Endometrial microvascular endothelial cells (primary cell): ENCODE measurements around the gene LIG3. TPM values are rescaled to one million over a fixed set of nuclear protein-coding genes. Genes with fewer than 3 reads are reported as not detected.
"Not testable (repeated sequence)": the region's sequence is repeated elsewhere in the genome, so short reads cannot be mapped to it uniquely, and the experiment has no call there.

Source experiments
- in situ Hi-C: cut with HindIII; loops from 2 replicates; pipeline ENCODE4 v1.10.0; 2017; ENCODE audit warnings: low sequenced_read_pairs, low pct_unique_long_range_greater_than_20kb; ENCODE audit errors: inconsistent ontology term
- total RNA-seq: library from RNA; depleted of rRNA; stranded (reverse); fragments of >200 nt; gene quantifications from one replicate; pipeline ENCODE4 v1.2.3, GENCODE V29; 2015; ENCODE audit errors: inconsistent ontology term

LIG3 gene
- total RNA-seq, 1 donor from 2014 or later = 48.2 TPM

- in situ Hi-C loops = not testable (repeated sequence)
Measured at GRCh38 chr17:35028097-35028496, 47.8 kb downstream of the LIG3 start.

GRCh38 chr17:35028531-35029262 is 48.4 kb downstream of the LIG3 start:
- in situ Hi-C loops = no loop called here

- in situ Hi-C loops = no loop called here
Measured at GRCh38 chr17:35030780-35031179, 50.5 kb downstream of the LIG3 start.

- in situ Hi-C loops = no loop called here
Measured at GRCh38 chr17:35038453-35038852, 58.1 kb downstream of the LIG3 start.

GRCh38 chr17:35041390-35041789 is 61.1 kb downstream of the LIG3 start:
- in situ Hi-C loops = no loop called here

GRCh38 chr17:35044181-35044580 is 63.9 kb downstream of the LIG3 start:
- in situ Hi-C loops = no loop called here

GRCh38 chr17:35045458-35045979 is 65.2 kb downstream of the LIG3 start:
- in situ Hi-C loops = not testable (repeated sequence)

GRCh38 chr17:35046245-35046644 is 65.9 kb downstream of the LIG3 start:
- in situ Hi-C loops = no loop called here

GRCh38 chr17:35046740-35047283 is 66.5 kb downstream of the LIG3 start:
- in situ Hi-C loops = no loop called here

- in situ Hi-C loops = no loop called here
Measured at GRCh38 chr17:35048685-35049379, 68.5 kb downstream of the LIG3 start.

- in situ Hi-C loops = no loop called here
Measured at GRCh38 chr17:35050170-35050569, 69.9 kb downstream of the LIG3 start.

GRCh38 chr17:35051183-35051578 is 70.9 kb downstream of the LIG3 start:
- in situ Hi-C loops = no loop called here

GRCh38 chr17:35051579-35052240 is 71.4 kb downstream of the LIG3 start:
- in situ Hi-C loops = no loop called here

- in situ Hi-C loops = no loop called here
Measured at GRCh38 chr17:35052241-35052610, 71.9 kb downstream of the LIG3 start.

- in situ Hi-C loops = no loop called here
Measured at GRCh38 chr17:35052780-35053179, 72.5 kb downstream of the LIG3 start.

- in situ Hi-C loops = no loop called here
Measured at GRCh38 chr17:35053204-35053603, 72.9 kb downstream of the LIG3 start.

- in situ Hi-C loops = no loop called here
Measured at GRCh38 chr17:35056013-35056412, 75.7 kb downstream of the LIG3 start.

- in situ Hi-C loops = no loop called here
Measured at GRCh38 chr17:35057332-35057915, 77.1 kb downstream of the LIG3 start.
